DND-41 (cell line): Measurements from ENCODE around the gene PTPRCAP.

Experiments used
- CTCF ChIP-seq: IDR thresholded peaks from 2 replicates; pipeline ENCODE4 v1.5.1; 2012; ENCODE audit warnings: borderline replicate concordance, low read length, moderate library complexity, mild to moderate bottlenecking; ENCODE audit not compliant: poor library complexity, severe bottlenecking; ENCODE audit errors: extremely low read depth
- EZH2 ChIP-seq: IDR thresholded peaks from 3 replicates; pipeline ENCODE4 v1.6.1; 2012; ENCODE audit warnings: borderline replicate concordance, low read depth, mild to moderate bottlenecking, moderate library complexity, low read length, inconsistent platforms; ENCODE audit not compliant: severe bottlenecking

DNA sequence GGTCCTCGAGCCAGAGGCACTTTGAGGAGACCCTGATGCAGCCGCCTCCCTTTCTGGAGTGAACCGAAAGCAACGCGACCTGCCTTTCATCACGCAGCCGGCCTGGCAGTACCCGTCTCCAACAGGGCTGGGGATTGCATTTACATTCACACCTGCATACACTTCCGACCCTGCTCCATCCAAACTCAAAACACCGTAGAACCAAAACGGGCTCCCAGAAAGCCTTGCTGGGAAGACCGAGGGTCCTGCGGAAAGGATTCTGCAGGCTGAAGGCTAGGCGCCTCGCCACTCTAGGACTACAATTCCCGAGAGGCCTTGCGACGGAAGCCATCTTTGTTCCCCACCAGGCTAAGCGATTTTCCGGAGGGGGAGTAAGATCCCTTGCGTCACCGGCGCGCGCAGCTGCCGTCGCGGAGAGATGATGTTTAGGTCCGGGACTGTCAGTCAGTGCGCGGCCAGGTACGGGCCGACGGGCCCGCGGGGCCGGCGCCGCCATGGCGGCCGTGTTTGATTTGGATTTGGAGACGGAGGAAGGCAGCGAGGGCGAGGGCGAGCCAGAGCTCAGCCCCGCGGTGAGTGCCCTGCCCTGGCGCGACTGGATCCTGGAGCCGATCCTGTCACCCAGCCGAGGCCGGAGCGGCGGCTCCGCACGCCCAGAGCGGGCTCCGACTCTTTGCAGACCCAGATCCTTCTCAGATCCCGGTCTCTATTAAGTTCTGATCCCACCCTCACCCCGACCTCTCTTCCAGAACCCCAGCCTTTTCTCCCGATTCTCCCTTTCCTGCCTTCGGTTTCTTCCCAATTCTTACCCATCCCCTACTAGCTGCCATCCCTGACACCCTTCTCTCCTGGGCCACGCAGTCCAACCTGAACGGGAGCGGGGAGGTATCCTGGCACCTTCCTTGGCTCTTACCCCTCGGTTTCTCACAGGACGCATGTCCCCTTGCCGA lies 9.2 kb downstream of the PTPRCAP start, which contains the start of gene RPS6KB2:
- TF ChIP-seq CTCF (no peak), EZH2 (no peak)
